HEK293 (cell line): ENCODE data around the gene VTI1B.

ENCODE experiments used
- CTCF ChIA-PET: fragments of 350-600 bp; formaldehyde crosslinking; extraction: SDS; loops from one replicate; lab custom pipeline; 2021; ENCODE audit warnings: antibody characterized with exemption; lab: Yijun Ruan, JAX
- POLR2A ChIA-PET: fragments of 300-600 bp; formaldehyde crosslinking; extraction: SDS; loops from one replicate; lab custom pipeline; 2020; ENCODE audit warnings: antibody characterized with exemption, inconsistent platforms; lab: Yijun Ruan, JAX
- H3K27ac ChIP-seq: fragments of 200-500 bp; sonication (Bioruptor generic); 2 replicates; pipeline ENCODE4 v1.5.1; 2014; ENCODE audit warnings: low read depth, low read length, control low read depth, inconsistent platforms; ENCODE audit errors: extremely low read depth
- H3K36me3 ChIP-seq, 2 experiments: fragments of 200-500 bp in 1 of 2; sonication (Bioruptor generic) in 1 of 2; 1 replicate in 1 of 2; 2 replicates in 1 of 2; pipeline ENCODE4 v1.5.1; 2014 to 2017; ENCODE audit warnings: inconsistent platforms in 2 of 2, low read length in 2 of 2; ENCODE audit not compliant: control insufficient read depth in 2 of 2, insufficient read depth in 1 of 2
- H3K4me1 ChIP-seq: fragments of 200-500 bp; sonication (Bioruptor generic); 2 replicates; pipeline ENCODE4 v1.5.1; 2014; ENCODE audit warnings: mild to moderate bottlenecking, low read length, inconsistent platforms; ENCODE audit not compliant: control insufficient read depth, insufficient read depth
- H3K4me3 ChIP-seq: 2 replicates; pipeline ENCODE4 v1.5.1; 2011; ENCODE audit warnings: low read depth, mild to moderate bottlenecking, control low read depth, low read length, moderate library complexity
- H3K9me3 ChIP-seq: fragments of 200-500 bp; sonication (Bioruptor generic); 2 replicates; pipeline ENCODE4 v1.5.1; 2014; ENCODE audit warnings: low read depth, low read length, inconsistent platforms; ENCODE audit not compliant: control insufficient read depth, insufficient read depth
- FEZF1 ChIP-seq: fragments of 450-650 bp; formaldehyde crosslinking; IDR thresholded peaks from 2 replicates; pipeline ENCODE4 v1.5.1; 2016; ENCODE audit warnings: missing biosample characterization, missing genetic modification characterization
- HIC1 ChIP-seq: fragments of 450-650 bp; formaldehyde crosslinking; IDR thresholded peaks from 2 replicates; pipeline ENCODE4 v1.5.1; 2016; ENCODE audit warnings: missing biosample characterization, missing genetic modification characterization
- KLF10 ChIP-seq: fragments of 450-650 bp; IDR thresholded peaks from 2 replicates; pipeline ENCODE4 v1.5.1; 2018; ENCODE audit warnings: missing biosample characterization, mild to moderate bottlenecking, missing genetic modification characterization
- OSR2 ChIP-seq: fragments of 450-650 bp; formaldehyde crosslinking; IDR thresholded peaks from 2 replicates; pipeline ENCODE4 v1.5.1; 2016; ENCODE audit warnings: missing biosample characterization, missing genetic modification characterization
- RBAK ChIP-seq: fragments of 450-650 bp; formaldehyde crosslinking; IDR thresholded peaks from 2 replicates; pipeline ENCODE4 v1.5.1; 2016; ENCODE audit warnings: missing biosample characterization, missing genetic modification characterization
- ZBTB20 ChIP-seq: fragments of 450-650 bp; formaldehyde crosslinking; IDR thresholded peaks from 2 replicates; pipeline ENCODE4 v1.5.1; 2016; ENCODE audit warnings: missing biosample characterization, missing genetic modification characterization
- ZBTB48 ChIP-seq: fragments of 450-650 bp; formaldehyde crosslinking; IDR thresholded peaks from 2 replicates; pipeline ENCODE4 v1.5.1; 2016; ENCODE audit warnings: missing biosample characterization, missing genetic modification characterization
- ZFP37 ChIP-seq: fragments of 450-650 bp; formaldehyde crosslinking; IDR thresholded peaks from 2 replicates; pipeline ENCODE4 v1.5.1; 2016; ENCODE audit warnings: missing biosample characterization, missing genetic modification characterization
- ZNF121 ChIP-seq: fragments of 450-650 bp; formaldehyde crosslinking; IDR thresholded peaks from 2 replicates; pipeline ENCODE4 v1.5.1; 2016; ENCODE audit warnings: missing biosample characterization, missing genetic modification characterization
- ZNF169 ChIP-seq: fragments of 450-650 bp; formaldehyde crosslinking; IDR thresholded peaks from 2 replicates; pipeline ENCODE4 v1.5.1; 2016; ENCODE audit warnings: missing biosample characterization, missing genetic modification characterization
- ZNF174 ChIP-seq: fragments of 450-650 bp; formaldehyde crosslinking; IDR thresholded peaks from 2 replicates; pipeline ENCODE4 v1.5.0; 2017; ENCODE audit warnings: missing biosample characterization, mild to moderate bottlenecking, missing genetic modification characterization
- ZNF324 ChIP-seq: fragments of 450-650 bp; formaldehyde crosslinking; IDR thresholded peaks from 2 replicates; pipeline ENCODE4 v1.5.1; 2016; ENCODE audit warnings: missing biosample characterization, missing genetic modification characterization
- ZNF354C ChIP-seq: fragments of 450-650 bp; formaldehyde crosslinking; IDR thresholded peaks from 2 replicates; pipeline ENCODE4 v1.5.1; 2016; ENCODE audit warnings: missing biosample characterization, missing genetic modification characterization, low read depth, borderline replicate concordance
- ZNF473 ChIP-seq: fragments of 450-650 bp; formaldehyde crosslinking; IDR thresholded peaks from 2 replicates; pipeline ENCODE4 v1.5.1; 2017; ENCODE audit warnings: missing biosample characterization, missing genetic modification characterization
- ZNF510 ChIP-seq: fragments of 450-650 bp; formaldehyde crosslinking; IDR thresholded peaks from 2 replicates; pipeline ENCODE4 v1.5.1; 2018; ENCODE audit warnings: mild to moderate bottlenecking, missing genetic modification characterization, missing biosample characterization; ENCODE audit not compliant: insufficient replicate concordance
- ZNF513 ChIP-seq: fragments of 450-650 bp; IDR thresholded peaks from 2 replicates; pipeline ENCODE4 v1.5.1; 2018; ENCODE audit warnings: missing biosample characterization, missing genetic modification characterization
- ZNF645 ChIP-seq: fragments of 450-650 bp; formaldehyde crosslinking; IDR thresholded peaks from 2 replicates; pipeline ENCODE4; 2016; ENCODE audit warnings: missing biosample characterization, missing genetic modification characterization
- ZNF654 ChIP-seq: fragments of 450-650 bp; formaldehyde crosslinking; IDR thresholded peaks from 2 replicates; pipeline ENCODE4 v1.5.1; 2016; ENCODE audit warnings: low read depth, missing biosample characterization, missing genetic modification characterization
- ZNF701 ChIP-seq: fragments of 450-650 bp; formaldehyde crosslinking; IDR thresholded peaks from 2 replicates; pipeline ENCODE4 v1.5.1; 2016; ENCODE audit warnings: missing biosample characterization, missing genetic modification characterization
- ZSCAN30 ChIP-seq: fragments of 450-650 bp; IDR thresholded peaks from 2 replicates; pipeline ENCODE4 v1.5.1; 2018; ENCODE audit warnings: missing biosample characterization, mild to moderate bottlenecking, missing genetic modification characterization, moderate library complexity
- ZSCAN5A ChIP-seq: fragments of 450-650 bp; formaldehyde crosslinking; IDR thresholded peaks from 2 replicates; pipeline ENCODE4 v1.5.1; 2016; ENCODE audit warnings: missing biosample characterization, missing genetic modification characterization

The VTI1B gene

GRCh38 chr14:67645414-67645813 lies 29.0 kb downstream of the VTI1B start (continued):
- TF ChIP-seq ZBTB48 (tag by site-specific recombination) (no peak), OSR2 (tag by site-specific recombination) (no peak), ZNF645 (no peak)
- TF ChIP-seq, all 188 proteins: peak for 0

- Histone ChIP-seq H3K27ac (no peak overlapping the region), H3K36me3 (peaks cover 11 to 47% of the 10 kb centered on the region in 2 experiments; a peak in 2 of 3 replicates), H3K9me3 (no peaks in the 10 kb centered on the region), H3K4me1 (peaks cover 2% of the 10 kb centered on the region; the same call in 1 of the 2 replicates), H3K4me3 (no peak overlapping the region)
- ChIA-PET POLR2A (interaction anchor here (0.8 kb wide), 1 partner anchor 24 kb away, joined by 3 read pairs; the partner anchor contains the start of gene ARG2), CTCF (interaction anchor here (0.6 to 1.4 kb wide), 5 partner anchors 60 to 247 kb away, joined by 3 to 6 read pairs (median 3); no protein-coding TSS in a partner anchor)
- TF ChIP-seq ZNF121 (tag by site-specific recombination) (no peak), ZNF473 (tag by site-specific recombination) (no peak), RBAK (tag by site-specific recombination) (no peak), ZNF510 (tag by site-specific recombination) (no peak), KLF10 (tag by site-specific recombination) (no peak), ZNF169 (tag by site-specific recombination) (no peak), ZNF701 (tag by site-specific recombination) (no peak), ZNF654 (no peak), ZSCAN5A (tag by site-specific recombination) (no peak), ZBTB20 (tag by site-specific recombination) (no peak), ZNF513 (tag by site-specific recombination) (no peak), ZFP37 (tag by site-specific recombination) (no peak), ZNF354C (no peak), ZNF645 (no peak), HIC1 (tag by site-specific recombination) (no peak), ZNF324 (tag by site-specific recombination) (no peak), FEZF1 (no peak), ZNF174 (tag by site-specific recombination) (no peak), ZSCAN30 (tag by site-specific recombination) (no peak)
- TF ChIP-seq, all 188 proteins: peak for 0
Observed at GRCh38 chr14:67644428-67644827, 30.0 kb downstream of the VTI1B start.
